HG02970 (cell line): Measurements from ENCODE around the gene ZPBP2.

ENCODE experiments used
- ATAC-seq: cut with Tn5 transposase; IDR thresholded peaks from one replicate; pipeline ENCODE4 v1.9.1; 2021; ENCODE audit warnings: mild to moderate bottlenecking, moderate library complexity, moderate number of reproducible peaks; ENCODE audit not compliant: unreplicated experiment, low FRiP score

Gene ZPBP2

DNA sequence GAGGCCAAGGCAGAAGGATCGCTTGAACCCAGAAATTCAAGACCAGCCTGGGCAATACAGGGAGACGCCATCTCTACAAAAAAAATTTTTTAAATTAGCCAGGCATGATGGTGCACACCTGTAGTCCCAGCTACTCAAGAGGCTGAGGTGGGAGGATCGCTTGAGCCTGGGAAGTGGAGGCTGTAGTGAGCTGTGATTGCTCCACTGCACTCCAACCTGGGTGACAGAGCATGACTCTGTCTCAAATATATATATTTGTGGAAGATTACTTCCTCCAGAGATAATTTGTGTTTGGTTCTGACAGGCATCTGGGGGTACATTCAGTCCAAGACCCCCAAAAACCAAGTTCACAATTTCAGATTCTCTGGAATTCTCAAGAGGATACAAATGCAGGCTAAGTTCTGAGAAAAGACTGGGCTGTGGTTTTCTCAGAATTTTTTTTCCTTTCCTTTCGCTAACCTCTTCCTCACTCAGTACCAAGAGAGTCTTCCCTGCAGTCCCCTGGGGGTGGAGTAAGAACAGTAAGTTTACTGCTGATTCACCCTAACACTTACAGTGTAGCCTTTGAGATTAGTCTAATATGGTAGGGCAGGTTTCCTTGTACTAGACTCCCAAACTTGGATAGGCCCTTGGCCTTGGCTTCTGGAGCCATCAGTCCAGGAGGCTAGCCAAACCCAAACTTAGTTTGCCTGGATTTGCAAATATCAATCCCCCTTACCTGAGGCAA lies 35.3 kb downstream of the ZPBP2 start:
- ATAC-seq = no peak

DNA sequence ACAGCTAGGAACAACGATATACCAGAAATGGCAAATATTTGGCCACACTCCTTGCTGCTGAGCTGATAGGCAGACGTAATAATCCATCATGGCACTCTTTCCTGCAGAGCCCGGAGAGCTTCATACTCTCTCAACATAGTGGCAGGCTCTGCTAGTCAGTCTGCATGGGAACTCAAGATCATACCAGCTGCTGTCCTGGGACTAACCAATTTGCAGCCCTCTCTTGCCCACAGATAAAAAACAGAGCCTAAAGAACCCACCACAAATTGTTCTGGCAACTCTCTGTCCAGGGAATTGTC lies 36.9 kb downstream of the ZPBP2 start:
- ATAC-seq = no peak

DNA sequence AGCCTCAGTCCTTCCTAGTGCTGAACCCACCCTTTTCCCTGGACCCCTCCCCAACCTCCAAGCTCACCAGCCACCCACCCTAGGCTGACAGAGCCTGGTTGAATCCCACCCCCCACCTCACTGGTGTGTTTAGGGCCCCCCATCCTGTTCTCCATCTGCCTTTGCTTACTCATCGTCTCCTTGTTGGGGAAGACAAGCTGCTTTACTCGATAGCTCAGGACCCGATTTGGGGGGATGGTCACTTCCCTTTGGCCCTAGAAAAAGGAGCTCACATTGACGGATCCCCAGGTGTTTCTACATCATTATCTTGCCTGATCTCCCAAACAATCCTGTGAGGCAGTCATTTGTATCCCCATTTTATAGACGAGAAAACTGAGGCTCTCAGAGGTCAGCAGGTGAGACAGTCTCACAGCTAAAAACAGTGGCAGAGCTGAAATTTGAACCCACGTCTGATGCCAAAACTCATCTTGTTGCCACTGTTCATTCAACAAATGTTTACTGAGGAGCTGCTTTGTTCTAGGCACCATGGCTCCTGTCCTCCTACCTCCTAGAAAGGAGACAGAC lies 40.9 kb downstream of the ZPBP2 start:
- no peak for ATAC-seq

DNA sequence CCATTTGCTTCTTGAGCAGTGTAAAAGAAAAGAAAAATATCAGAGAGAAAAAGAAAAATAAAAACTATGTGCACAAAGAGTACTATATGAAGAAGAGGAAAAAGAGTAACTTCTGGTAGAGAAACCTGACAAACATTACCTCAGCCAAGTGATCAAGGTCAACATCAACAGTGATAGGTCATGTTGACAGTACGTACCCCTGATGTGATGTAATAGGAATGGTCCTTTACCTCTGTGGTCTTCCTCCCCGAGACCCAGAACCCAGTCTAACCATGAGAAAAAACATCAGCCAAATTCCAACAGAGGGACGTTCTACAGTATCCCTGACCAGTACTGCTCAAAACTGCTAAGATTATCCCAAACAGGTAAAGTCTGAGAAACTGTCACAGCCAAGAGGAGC lies 46.0 kb downstream of the ZPBP2 start:
- no peak for ATAC-seq

DNA sequence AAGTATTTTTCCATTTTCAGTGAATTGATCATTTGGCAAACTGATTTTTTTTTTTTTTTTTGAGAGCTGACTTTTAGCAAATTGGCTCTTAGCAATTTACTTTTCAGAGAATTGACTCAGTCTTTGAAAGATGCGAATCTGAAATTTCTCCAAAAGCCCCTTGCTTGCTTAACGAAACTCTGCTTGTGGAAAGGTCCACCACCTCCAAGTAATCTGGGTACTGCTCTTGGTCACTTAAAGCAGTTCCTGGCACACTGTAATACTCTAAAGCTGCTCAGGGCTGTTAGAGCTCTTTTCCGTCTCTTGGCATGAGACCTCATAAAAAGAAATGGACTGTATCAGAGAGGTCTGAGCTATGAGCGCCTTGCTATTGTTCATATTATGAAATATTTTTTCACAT lies 47.6 kb downstream of the ZPBP2 start:
- ATAC-seq = no peak

DNA sequence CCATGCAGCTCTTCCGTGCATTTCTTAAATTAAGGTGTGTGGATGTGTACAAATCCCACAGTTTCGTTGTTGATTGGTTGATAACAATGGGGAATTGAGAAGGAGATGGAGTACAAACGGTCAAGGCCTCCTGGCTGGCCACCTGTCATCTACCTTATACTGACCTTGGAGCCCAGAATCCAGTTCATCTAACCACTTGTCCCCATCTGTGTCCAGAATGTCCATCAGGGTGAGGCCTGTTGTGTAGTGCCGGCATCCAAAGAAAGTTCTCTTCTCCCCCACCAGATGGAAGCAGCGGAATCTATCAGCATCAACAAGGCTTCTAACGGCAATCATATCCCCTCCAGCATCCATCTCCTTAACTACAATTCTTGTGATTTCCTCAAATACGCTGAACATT lies 48.9 kb downstream of the ZPBP2 start:
- ATAC-seq = no peak

DNA sequence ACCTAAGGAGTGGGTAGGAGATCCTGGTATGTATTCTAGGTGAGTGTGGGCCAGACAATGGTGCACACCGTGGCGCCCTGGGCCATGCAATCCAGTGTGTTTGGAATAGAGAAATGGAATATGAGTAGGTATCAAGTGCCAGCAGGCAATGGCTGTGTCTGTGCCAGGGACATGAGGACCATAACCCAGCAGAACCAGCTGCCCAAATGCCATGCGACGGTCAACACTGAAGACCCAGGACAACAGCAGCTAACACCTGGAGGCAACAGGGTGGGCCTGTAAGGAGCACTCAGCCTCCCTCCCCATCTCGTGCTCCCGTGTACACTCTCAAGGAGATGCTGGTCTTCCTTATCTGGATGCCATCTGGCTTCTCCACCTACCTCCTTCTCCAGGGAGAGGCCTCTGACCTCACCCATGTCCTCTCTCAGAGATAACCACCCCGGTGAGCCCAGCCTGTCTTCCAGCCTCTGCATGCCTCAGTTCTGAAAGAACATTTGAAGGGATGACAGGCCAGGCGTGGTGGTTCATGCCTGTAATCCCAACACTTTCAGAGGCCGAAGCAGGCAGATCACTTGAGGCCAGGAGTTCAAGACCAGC lies 51.2 kb downstream of the ZPBP2 start:
- ATAC-seq = no peak

DNA sequence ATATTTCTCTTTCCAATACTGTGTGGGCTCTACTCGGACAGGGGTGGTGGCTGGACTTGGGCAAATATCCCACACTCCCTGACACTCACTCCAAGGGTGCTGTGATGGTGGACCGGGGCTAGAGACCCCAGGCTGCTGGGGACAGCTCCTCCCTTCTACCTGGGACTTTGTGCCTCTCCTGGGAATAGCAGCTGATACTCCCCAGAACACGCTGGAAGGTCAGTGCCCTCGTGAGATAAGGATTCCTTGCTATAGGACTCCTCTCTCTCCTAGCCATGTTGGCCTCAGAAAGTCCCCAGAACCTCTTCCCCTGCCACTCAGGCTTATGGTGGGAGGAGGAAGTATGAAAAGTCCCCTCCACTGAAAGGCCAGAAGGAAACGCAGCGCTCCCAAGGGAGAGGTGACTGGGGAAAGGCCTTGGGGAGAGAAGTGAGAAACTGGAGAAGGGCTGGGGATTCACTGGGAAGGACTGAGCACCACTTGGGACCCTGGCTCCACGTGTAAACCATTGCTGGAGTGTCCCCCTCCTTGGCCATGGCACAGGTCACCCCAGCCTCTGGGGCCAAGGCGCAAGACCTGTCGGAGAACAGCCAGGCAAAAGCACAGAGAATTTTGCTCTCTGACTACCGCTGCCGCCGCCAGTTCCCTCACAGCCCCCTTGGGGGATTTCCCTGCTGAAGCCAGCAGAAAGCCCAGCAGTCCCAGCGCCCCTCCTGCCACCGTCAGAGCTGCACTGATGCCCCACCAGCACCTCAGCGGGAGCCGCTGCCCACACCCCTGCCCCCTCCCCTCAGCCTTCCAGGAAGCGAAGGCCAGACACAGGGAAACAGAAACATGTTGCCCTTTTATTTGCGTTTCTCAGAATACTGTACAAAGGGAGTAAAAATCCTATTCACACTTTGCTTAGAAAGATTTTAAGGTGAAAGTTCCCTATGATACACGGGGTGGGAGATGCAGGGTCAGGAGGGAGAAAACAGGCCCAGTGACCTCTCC lies 52.5 kb downstream of the ZPBP2 start:
- no peak for ATAC-seq

DNA sequence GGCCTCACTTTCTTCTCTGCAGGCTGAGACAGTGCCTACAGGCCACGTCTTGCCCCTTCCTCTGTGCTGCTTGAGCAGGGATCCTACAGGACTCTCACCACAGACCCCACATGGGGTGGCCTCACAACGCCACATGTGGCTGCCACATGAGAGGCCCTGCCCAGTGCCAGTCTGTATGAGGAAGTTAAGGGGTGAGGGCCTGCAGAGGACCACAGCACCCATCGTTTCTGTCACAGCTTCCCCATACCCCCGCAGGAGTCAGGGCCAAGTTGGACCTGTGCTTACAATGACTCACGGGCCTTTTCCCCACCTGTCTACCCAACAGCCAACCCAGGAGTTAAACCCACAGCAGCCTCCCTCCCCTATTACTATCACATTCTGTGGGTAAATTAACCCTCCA lies 53.3 kb downstream of the ZPBP2 start:
- ATAC-seq = no peak

DNA sequence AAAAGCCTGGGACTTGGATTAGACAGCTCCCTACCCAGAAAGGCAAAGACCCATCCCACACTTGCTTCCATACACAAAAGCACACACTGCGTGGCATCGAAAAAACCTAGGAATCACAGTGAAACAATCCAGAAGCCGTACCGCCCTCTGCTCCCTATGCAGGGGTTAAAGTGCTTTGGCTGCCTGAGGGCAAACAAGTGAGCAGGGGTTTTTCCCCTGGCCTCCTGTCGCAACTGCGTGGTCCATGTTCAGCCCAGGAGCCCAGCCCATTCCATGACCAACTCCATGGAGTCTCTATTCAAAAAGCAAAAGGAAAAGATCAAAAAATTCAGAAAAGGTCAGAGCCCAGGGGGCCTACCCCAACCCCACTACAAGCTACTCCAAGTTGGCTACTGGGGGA lies 54.0 kb downstream of the ZPBP2 start:
- ATAC-seq = no peak

DNA sequence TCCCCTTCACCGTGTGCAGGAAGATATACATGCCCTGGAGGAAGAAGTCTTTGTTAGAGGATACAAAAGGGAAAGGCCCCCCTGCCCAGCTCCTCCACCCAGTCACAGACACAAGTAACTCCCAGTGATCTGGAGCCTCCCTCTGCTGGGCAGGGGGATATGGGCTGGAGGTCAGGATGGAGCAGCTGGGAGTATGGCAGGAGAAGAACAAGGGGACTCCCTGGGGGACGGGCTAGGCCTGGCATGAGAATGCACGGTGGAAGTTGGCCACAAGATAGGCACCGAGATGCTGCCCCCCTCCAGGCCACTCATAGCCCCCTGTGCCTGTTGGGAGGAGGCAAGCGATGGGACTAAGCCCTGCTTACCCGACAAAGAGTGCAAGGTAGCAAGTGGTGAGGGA lies 55.2 kb downstream of the ZPBP2 start:
- no peak for ATAC-seq

DNA sequence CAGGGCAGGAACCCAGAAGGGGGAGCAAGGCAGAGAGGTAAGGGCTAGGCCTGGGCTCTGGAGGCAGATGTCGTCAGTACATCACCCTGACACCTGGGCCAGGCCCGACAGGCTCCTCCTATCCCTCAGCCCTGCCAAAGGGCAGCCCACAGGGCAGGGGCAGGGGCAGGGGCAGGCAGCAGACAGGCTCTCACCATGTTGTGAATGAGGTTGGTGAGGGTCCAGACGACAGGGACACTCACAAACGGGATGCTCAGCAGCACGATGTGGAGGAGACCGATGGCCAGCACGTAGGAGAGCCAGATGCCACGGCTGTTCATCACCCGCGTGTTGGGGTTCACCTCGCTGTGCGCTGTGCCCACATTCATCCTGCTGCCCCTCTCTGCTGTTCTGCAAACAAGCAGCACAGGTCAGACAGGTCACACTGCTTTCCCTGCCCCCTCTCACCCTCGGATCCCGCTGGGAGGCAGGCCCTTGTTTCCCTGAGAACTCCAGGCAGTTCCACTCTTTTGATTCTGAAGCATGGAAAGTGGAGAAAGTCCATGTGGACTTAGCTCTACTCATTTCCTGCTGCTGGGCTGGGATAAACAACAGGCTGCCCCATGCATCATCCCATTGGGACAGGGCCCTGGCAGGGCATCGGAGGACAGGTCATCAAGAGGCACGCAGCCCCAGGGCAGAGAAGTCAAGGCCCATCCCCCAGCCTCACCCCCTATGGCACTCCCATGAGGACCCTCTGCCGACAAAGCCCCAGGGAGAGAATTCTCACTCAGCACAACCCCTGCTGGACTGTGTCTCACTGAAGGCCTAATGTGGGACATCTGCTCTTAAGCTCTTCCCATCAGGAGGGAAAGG lies 56.1 kb downstream of the ZPBP2 start:
- ATAC-seq = no peak

DNA sequence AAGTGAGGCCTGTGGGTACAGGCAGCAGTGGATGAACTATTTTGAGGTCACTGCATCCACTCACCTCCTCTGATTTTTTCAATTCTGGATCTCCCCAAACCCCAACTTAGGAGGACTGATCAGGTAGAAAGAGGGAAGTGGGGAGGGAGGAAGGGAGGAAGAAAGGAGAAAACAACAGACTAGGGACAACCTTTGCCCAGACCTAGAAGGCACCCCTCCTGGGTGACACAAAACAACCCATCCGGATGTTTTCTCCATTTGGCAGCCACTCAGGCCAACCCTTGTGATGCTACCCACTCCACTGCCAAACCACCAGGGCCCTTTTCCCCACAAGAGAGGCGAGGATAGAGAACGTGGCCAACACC lies 56.7 kb downstream of the ZPBP2 start:
- no peak for ATAC-seq

DNA sequence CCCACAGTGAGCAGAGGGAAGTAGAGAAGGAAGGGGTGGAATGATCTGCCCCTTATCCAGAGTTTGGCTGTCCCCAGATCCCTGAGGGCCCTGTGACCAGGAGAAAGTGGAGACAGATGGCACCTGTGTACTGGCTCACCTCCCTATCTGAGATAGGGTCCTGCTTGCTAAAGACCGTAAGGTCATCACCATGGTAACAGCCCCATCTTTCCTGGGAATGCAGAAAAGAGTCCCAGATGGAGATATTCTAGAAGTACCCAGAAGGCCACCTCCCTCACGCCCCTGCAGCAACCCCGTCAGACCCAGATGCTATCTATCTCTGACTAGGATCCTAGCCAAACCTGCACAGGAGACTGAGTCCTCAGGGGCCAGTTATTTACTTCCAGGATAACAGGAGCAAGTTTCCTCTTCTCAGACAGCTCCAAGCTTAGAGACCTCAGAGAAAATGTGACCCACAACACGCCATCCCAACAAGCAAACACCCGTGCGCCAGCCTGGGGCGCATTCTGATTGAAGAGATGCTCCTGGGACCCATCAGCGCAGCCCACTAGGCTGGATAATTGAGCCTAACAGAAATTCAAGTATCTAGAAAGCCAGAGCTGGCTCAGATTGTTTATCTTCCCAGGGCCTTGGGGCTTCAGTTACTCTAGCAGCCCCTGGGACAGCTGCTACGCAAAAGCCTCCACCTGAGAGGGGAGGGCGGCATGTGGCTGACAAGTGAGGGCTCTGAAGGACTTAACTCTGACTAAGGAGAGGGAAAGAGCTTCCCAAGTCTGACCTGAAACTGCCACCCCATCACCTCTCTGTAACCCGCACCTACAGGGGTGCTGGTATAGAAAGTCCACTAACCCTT lies 57.5 kb downstream of the ZPBP2 start:
- no peak for ATAC-seq

DNA sequence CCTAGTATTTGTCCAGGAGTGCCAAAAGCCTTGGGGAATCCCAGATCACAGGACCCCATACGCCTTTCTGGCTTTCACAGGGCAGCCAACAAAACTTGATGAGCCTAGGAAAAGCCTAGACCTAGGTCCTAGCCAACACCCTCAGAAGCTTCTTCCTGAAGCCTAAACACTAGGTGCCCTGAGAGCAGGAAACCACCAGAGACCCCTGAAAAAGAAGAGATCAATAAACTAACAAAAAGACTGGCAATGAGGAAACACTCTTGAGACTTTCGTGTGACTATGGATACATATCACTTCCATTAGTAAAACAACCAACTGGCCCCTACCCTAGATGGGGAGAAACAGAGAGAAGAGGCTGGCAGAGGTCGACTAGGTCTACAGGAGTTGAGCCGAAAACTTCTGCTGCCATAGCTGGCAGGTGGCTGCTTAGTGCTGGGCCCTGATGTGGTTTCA lies 58.2 kb downstream of the ZPBP2 start:
- ATAC-seq = no peak

DNA sequence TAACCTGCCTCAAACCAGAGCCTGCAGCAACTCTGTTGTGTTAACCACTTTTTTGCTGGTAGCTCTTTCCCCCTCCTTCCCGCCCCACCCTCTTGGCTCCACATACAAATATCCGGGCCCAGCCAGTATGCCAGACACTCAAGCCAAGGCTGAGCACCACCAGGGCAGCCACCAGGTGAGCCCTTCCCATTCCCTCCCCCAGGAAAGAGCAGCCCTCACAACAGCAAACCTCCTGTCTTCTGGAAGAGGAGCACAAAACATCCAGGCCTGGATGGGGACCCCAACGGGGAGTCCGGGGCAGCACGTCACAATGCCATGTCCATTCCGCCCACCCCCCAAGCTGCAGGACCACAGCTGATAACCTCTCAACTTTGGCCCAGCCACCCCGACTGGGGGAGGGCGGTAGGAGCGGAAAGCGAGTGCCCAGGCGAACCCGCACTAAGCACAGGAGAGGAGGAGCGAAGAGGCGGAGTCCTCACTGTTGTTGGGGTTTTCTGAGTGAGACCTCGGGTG lies 58.6 kb downstream of the ZPBP2 start:
- peak; percentile 5 for ATAC-seq
